Measurements from ENCODE around the gene KHDC3L. TPM values are rescaled to one million over a fixed set of nuclear protein-coding genes. Genes with fewer than 3 reads are reported as not detected.
"Not testable (repeated sequence)": the region's sequence is repeated elsewhere in the genome, so short reads cannot be mapped to it uniquely, and the experiment has no call there.

The KHDC3L gene
- total RNA-seq, 1 experiment from 2014 or later = not detected

GRCh38 chr6:73382462-73383113, 20.1 kb downstream of the KHDC3L start:
- Histone ChIP-seq H3K4me3 (no peak overlapping the region), H3K9me3 (replicated peaks) (no peaks in the 10 kb centered on the region), H3K4me1 (replicated peaks) (peaks cover 4% of the 10 kb centered on the region; the same call in 1 of the 2 replicates), H3K36me3 (no peaks in the 10 kb centered on the region), H3K27ac (no peak overlapping the region), H3K27me3 (replicated peaks) (no peaks in the 10 kb centered on the region)
- peak in 1 of 2 experiments; percentile 24 for DNase-seq (ENCODE audit: low read depth in 1 of 2, low spot score in 2 of 2)

GRCh38 chr6:73388433-73388799, 26.0 kb downstream of the KHDC3L start:
- Histone ChIP-seq H3K9me3 (replicated peaks) (no peaks in the 10 kb centered on the region), H3K4me3 (peak overlapping the region; percentile 44), H3K27me3 (replicated peaks) (no peaks in the 10 kb centered on the region), H3K4me1 (replicated peaks) (0 out of 2 replicates have a peak, but pooled peaks cover 3% of the 10 kb centered on the region), H3K36me3 (no peaks in the 10 kb centered on the region), H3K27ac (no peak overlapping the region)
- DNase-seq (ENCODE audit: low read depth in 1 of 2, low spot score in 2 of 2) = no peak

- Histone ChIP-seq H3K4me1 (replicated peaks) (0 out of 2 replicates have a peak, but pooled peaks cover 3% of the 10 kb centered on the region), H3K27ac (peak overlapping the region; percentile 20; the same call in 1 of the 2 replicates), H3K9me3 (replicated peaks) (no peaks in the 10 kb centered on the region), H3K27me3 (replicated peaks) (no peaks in the 10 kb centered on the region), H3K36me3 (no peaks in the 10 kb centered on the region), H3K4me3 (peak overlapping the region; percentile 44)
- DNase-seq (ENCODE audit: low read depth in 1 of 2, low spot score in 2 of 2) = peak; percentile 61 to 66
These were observed 26.5 kb downstream of the KHDC3L start for GRCh38 chr6:73388800-73389512.

GRCh38 chr6:73389854-73390253, 27.4 kb downstream of the KHDC3L start:
- Histone ChIP-seq H3K4me3 (no peak overlapping the region), H3K9me3 (replicated peaks) (no peaks in the 10 kb centered on the region), H3K36me3 (no peaks in the 10 kb centered on the region), H3K27me3 (replicated peaks) (no peaks in the 10 kb centered on the region), H3K27ac (no peak overlapping the region), H3K4me1 (replicated peaks) (0 out of 2 replicates have a peak, but pooled peaks cover 3% of the 10 kb centered on the region)
- no peak for DNase-seq (ENCODE audit: low read depth in 1 of 2, low spot score in 2 of 2)

- Histone ChIP-seq H3K4me3 (no peak overlapping the region), H3K9me3 (replicated peaks) (no peaks in the 10 kb centered on the region), H3K27ac (no peak overlapping the region), H3K27me3 (replicated peaks) (no peaks in the 10 kb centered on the region), H3K4me1 (replicated peaks) (0 out of 2 replicates have a peak, but pooled peaks cover 3% of the 10 kb centered on the region), H3K36me3 (no peaks in the 10 kb centered on the region)
- no peak for DNase-seq (ENCODE audit: low read depth in 1 of 2, low spot score in 2 of 2)
These were observed 29.2 kb downstream of the KHDC3L start for GRCh38 chr6:73391675-73392074.

- not testable (repeated sequence) for H3K27me3 ChIP-seq (replicated peaks)
These were observed 29.7 kb downstream of the KHDC3L start for GRCh38 chr6:73392188-73392587.

GRCh38 chr6:73393278-73393677, 30.8 kb downstream of the KHDC3L start:
- H3K9me3 ChIP-seq (replicated peaks) = no peaks in the 10 kb centered on the region
- no peaks in the 10 kb centered on the region for H3K27me3 ChIP-seq (replicated peaks)
- no peaks in the 10 kb centered on the region for H3K36me3 ChIP-seq
- no peak overlapping the region for H3K4me3 ChIP-seq
- H3K4me1 ChIP-seq (replicated peaks) = 0 out of 2 replicates have a peak, but pooled peaks cover 3% of the 10 kb centered on the region
- H3K27ac ChIP-seq = no peak overlapping the region
- no peak for DNase-seq (ENCODE audit: low read depth in 1 of 2, low spot score in 2 of 2)

More at GRCh38 chr6:73392188-73392587, 29.7 kb downstream of the KHDC3L start:
- DNase-seq (ENCODE audit: low read depth in 1 of 2, low spot score in 2 of 2); H3K36me3 ChIP-seq; H3K4me1 ChIP-seq (replicated peaks); H3K4me3 ChIP-seq; H3K27ac ChIP-seq; H3K9me3 ChIP-seq (replicated peaks): not testable (repeated sequence)

- Histone ChIP-seq H3K27ac (no peak within 1 kb of the TSS), H3K4me1 (replicated peaks) (no peaks in the 10 kb centered on the region), H3K4me3 (no peak within 1 kb of the TSS)
These were observed 32.3 kb downstream of the KHDC3L start, which contains the start of gene DDX43 for GRCh38 chr6:73394577-73395354. DDX43 (plus strand) TSS chr6:73394828; CDS start chr6:73394906, 78 bp downstream.

GRCh38 chr6:73395875-73396274, 33.4 kb downstream of the KHDC3L start:
- no peaks in the 10 kb centered on the region for H3K27me3 ChIP-seq (replicated peaks)
- no peaks in the 10 kb centered on the region for H3K4me1 ChIP-seq (replicated peaks)
- no peaks in the 10 kb centered on the region for H3K9me3 ChIP-seq (replicated peaks)
- no peak for DNase-seq (ENCODE audit: low read depth in 1 of 2, low spot score in 2 of 2)
- no peak overlapping the region for H3K4me3 ChIP-seq
- no peak overlapping the region for H3K27ac ChIP-seq
- no peaks in the 10 kb centered on the region for H3K36me3 ChIP-seq

More at GRCh38 chr6:73394577-73395354, 32.3 kb downstream of the KHDC3L start, which contains the start of gene DDX43:
- H3K36me3 ChIP-seq = no peaks in the 10 kb centered on the region
- H3K9me3 ChIP-seq (replicated peaks) = no peaks in the 10 kb centered on the region
- H3K27me3 ChIP-seq (replicated peaks) = no peaks in the 10 kb centered on the region
- no peak for DNase-seq (ENCODE audit: low read depth in 1 of 2, low spot score in 2 of 2)

GRCh38 chr6:73400656-73401055, 38.2 kb downstream of the KHDC3L start:
- no peak overlapping the region for H3K4me3 ChIP-seq
- no peaks in the 10 kb centered on the region for H3K4me1 ChIP-seq (replicated peaks)
- H3K27ac ChIP-seq = no peak overlapping the region
- DNase-seq (ENCODE audit: low read depth in 1 of 2, low spot score in 2 of 2) = no peak
- no peaks in the 10 kb centered on the region for H3K27me3 ChIP-seq (replicated peaks)
- no peaks in the 10 kb centered on the region for H3K36me3 ChIP-seq
- no peaks in the 10 kb centered on the region for H3K9me3 ChIP-seq (replicated peaks)

- peaks cover 8% of the 10 kb centered on the region for H3K27me3 ChIP-seq (replicated peaks)
- DNase-seq (ENCODE audit: low read depth in 1 of 2, low spot score in 2 of 2) = no peak
- H3K4me1 ChIP-seq (replicated peaks) = no peaks in the 10 kb centered on the region
- H3K4me3 ChIP-seq = no peak overlapping the region
- no peaks in the 10 kb centered on the region for H3K36me3 ChIP-seq
- H3K9me3 ChIP-seq (replicated peaks) = no peaks in the 10 kb centered on the region
- no peak overlapping the region for H3K27ac ChIP-seq
These were observed 46.9 kb downstream of the KHDC3L start for GRCh38 chr6:73409395-73409794.

- DNase-seq (ENCODE audit: low read depth in 1 of 2, low spot score in 2 of 2) = no peak
- Histone ChIP-seq H3K4me1 (replicated peaks) (peaks cover under 1% of the 10 kb centered on the region; the same call in 1 of the 2 replicates), H3K27me3 (replicated peaks) (no peaks in the 10 kb centered on the region), H3K4me3 (no peak overlapping the region), H3K36me3 (no peaks in the 10 kb centered on the region), H3K27ac (no peak overlapping the region), H3K9me3 (replicated peaks) (no peaks in the 10 kb centered on the region)
These were observed 50.6 kb downstream of the KHDC3L start for GRCh38 chr6:73413102-73413501.
